OCI-M1 (cell line): Measurements from ENCODE around the gene SLC8A1.

Experiments used
- DNase-seq: peaks from one replicate; lab custom pipeline; 2025; lab: John Stamatoyannopoulos, UW

SLC8A1 gene

DNA sequence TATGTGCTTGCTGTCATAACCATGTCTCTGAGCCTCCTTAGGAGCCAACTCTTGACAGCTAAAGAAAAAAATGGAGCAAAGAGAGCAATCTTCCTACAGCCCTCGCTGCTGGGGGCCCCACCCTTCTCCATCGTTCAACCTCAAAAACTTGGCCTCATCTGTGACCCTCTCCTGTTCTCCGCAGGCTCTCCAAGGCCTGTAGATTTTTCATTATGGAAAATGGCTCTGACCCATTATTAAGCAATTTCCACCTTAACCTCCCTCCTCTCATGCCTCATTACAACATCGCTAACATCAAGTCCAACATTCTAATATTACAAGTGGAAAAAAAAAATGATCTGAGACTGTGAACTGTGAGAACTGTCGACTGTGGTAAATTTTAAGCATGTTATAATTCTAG, 98.7 kb downstream of the SLC8A1 start:
- no peak for DNase-seq

DNA sequence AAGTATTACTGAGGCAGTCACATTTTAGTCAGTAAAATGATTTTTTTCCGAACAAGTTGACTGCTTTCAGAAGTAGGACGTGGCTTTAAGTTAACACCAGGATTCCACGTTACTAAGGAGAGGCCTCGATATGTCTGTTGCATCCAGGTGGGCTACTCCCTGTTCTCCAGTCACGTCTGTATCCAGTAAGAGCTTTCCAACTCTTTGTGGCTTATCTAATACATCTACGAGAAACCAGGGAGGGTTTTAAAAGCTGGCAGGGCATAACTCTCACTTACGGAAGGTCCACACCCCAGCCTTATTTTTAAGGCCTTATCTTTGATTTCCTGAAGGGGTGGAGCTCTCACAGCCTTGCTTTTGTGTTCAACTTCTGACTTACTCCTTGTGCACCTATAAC, 99.2 kb downstream of the SLC8A1 start:
- DNase-seq = no peak

DNA sequence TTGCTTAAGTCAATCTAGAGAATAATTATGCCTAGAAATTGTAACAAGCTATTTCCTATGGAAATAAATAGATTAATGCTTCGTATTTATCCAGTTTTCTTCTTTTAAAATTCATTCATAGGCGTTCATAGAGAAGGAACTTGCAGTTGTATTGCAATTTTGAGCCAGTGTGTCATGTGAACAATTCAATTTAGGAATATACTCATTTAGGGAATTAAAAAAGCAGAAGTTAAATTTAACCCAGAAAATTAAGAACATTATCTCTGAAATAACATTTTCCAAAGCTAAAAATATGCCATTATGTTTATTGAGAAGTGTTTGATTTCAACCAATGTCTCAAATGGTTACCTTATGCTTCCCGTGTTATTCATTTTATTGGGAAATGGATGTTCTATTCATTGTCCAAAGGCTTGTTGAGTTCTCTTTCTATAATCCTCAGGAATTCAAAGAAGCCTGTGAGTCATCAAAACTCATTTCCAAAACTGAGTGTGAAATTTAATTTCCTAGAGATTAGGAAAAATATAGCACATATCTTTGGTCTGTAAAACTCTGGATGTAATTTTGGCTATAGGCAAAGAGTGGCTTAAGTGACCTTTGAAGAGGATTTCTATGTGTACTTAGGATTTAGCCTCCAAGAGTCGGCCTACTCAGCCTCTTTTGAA, 99.7 kb downstream of the SLC8A1 start:
- peak; percentile 36 for DNase-seq

DNA sequence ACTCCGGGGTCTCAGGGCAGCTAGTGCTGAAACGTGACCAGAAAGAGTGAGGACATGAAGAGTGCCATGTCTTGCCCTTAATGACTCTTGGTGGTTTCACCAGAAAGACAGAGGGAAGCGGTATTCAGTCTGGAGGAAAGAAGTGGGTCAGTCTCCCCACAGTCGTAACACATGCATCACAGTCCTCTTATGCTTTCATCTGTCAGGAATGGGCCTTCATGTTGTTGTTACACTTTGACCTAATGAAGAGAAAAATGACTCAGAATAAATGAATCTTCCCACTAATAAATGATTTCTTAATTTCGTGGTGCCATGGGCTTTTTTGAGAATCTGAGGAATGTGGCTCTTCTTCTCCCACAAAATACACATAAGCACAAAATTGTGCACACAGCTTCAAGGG, 103.2 kb downstream of the SLC8A1 start:
- DNase-seq = no peak

DNA sequence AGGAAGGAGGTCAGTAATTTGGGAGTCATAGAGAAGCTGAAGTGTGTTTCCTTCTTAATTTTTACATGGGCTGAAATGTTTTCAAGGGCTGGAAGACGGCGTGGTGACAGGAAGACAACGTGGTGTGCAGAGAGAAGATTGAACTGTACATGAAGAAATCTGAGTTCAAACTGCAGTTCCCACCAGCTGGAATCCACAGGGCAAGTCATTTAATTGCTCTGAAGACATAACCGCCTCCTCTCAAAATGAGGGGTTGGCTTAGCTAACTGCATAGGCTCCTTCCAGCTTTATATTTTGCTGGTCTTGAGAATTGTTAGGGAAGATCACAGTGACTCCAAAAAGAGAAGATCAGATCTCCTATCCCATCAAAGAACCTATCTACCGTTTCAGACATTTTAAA, 103.9 kb downstream of the SLC8A1 start:
- DNase-seq = no peak

DNA sequence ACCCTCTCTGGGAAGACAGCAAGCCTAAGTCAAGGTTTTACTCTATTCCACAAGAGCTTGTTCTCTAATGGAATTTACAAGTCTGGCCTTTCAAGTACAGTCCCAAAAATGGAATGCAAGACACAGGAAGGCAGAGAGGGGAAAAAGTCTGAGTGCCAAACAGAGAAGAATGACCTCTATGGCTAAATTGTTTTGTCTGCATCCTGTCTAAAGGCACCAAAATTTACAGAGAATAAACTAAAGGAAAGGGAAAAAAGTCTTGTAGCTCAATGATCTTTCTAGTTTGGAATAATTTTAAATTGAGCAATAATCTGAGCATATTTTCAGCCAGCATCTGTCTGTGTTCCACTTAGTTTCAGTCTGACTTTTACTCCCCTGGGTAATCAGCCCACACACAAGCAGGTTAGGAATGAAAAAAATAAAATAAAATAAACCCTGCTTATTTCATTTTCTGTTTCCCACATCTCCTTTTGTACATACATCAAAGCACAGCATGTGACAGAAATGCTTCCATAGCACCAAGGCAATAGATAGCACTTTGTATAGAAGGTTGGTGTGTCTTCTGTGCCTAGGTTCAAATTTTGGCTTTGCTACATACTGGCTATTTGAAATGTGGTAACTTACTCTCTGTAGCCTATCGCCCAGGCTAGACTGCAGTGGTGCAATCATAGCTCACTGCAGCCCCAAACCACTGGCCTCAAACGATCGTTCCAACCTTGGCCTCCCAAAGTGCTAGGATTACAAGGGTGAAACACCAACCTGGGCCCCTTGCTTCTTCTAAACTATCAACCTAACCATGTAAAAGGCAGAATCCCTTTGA, 105.1 kb downstream of the SLC8A1 start:
- DNase-seq = no peak

DNA sequence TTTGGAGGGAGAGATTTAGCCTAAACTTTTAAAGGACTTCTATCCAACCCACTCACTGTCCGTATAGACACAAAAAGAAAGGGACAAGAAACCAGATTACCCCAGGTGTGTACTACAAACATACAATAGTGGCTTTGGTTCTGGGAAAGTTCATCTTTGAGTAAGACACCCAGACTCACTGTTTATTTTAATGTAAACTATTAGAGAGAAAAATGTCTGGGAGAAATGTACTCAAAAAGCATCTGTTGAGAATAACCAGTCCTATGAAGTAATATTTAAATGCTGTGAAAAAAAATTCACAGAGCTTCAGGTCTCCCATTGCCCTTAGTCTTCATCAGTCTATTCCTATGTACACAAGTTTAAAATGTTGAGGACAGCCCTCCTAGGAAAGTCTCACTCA, 107.5 kb downstream of the SLC8A1 start:
- DNase-seq = no peak

DNA sequence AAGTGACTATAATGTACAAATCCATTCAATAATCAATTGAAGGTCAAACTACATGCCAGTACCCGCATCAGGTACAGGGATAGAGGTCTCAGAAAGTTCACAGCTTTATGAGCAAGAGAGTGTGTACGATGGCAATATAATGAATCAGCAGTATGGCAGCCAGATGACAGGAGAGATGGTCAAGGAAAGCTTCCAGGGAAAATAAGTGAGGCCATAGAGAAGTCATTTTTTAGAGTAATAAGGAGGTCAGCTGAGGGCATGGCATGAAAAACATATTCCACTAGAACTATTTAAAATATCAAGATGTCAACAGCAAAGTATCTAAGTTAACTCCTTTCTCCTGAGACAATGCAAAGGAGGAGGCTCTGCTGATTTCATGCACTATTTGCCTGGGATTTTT, 108.0 kb downstream of the SLC8A1 start:
- no peak for DNase-seq

DNA sequence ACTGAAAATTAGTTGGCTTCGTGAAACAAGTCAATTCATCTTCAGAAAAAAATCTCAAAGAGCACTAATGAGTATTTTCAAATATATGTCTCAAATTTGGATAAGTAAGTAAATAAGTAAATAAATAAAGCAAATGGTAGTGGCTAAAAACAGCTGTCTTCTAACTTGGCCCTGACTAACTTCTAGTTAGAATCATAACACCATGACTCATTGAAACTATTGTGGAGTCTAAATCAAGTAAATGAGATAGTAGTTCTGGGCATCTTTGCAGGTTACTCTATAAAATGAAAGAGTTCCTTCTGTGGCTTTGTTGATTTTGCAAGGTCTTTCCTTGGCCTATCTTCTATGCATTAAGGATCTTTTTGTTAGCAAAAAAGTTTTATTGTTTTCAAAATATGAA, 110.7 kb downstream of the SLC8A1 start:
- DNase-seq = no peak

DNA sequence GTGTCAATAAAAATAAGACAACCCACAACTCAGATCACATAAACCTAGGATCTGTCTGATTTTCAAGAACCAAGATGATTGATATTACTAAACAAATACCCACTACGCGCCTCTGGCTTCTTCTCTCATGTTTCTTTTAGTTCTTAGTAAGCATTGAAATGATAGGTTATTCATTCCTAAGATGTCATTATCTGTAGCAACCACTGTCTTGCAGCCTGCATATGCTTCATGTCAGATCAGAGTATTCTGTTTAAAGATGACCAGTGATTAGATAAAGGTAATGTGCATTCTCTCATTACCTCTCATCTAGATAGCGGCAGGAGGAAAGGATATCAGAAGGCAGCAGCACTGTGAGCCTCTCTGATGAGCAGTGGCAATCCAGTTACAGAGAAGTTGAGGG, 112.9 kb downstream of the SLC8A1 start:
- no peak for DNase-seq

DNA sequence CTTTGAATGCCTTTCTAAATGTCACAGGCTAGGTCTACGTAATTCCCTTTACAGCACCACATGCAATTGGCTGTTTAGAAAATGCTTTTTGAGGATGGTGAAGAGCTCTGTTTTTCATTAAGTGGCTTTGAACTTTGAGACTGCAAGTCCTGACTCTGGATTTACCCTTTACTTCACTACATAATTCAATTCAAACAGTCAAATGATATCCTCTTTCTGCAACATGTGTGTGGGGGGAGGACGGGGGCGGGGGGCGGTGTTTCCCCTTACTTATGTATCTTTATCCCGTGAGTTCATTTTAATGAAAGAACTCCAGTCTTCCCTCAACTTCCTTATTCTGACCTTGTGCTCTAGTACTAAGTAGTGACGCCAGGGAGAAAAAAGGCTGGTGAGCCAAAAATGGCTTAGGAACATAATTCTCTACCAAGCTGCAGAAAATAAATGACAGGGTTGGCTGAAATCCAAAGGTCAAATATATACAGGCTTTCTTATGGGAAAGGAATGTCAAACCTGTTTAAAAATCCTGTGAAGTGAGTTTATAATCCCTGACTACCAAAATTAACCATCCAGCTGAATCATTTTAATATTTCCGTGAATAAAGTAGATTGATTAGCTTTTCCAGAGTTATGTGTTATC, 119.6 kb downstream of the SLC8A1 start:
- peak; percentile 62 for DNase-seq

DNA sequence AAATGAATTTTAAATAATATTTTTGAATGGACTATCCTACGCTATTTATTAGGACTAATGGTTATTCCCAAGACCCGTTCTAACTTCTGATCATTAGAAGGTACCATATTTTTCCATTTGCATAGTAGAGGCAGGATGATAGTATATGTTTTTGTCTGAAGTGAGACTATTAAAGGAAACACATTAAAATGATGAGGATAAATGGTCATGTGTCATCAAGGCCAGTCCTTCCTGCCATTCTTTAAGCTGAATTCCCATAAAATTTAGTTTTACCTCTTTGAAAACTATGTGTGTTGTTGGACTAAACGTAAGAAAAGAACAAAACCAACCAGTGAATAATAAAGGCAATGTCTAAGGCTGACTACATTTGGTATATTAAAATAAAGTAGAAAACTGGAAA, 121.8 kb downstream of the SLC8A1 start:
- DNase-seq = no peak

DNA sequence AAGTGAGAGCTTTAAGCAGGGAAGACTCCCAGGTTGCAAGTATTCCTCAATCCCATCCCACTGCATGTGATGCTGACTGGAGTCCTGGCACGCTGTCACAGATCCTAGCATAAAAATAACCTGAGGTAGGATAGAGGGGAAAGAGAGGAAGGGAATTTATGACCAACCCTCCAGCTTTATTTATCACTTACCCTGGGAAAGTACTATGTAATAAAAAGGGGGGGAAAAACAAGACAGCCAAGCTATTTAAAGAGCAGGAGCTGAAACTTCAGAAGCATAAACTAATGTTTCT, 122.2 kb downstream of the SLC8A1 start:
- DNase-seq = no peak

DNA sequence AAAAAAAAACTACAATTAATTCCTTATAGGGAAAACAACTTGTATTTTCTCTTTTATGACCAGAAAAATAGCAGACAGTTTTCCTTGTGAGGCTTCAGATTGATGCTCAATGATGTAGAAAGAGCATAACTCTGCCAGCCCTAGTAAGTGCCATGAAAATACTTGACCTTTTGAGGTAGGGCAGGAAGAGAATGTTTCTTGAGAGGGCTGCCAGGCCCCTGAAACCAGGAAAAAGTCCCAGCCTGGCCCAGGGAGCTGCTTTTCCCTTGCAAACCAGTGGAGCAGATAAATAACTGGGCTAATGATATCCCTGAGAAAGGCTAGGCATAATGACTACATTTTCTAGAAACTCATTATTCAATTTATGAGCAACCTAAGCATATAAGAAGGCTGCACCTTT, 126.8 kb downstream of the SLC8A1 start:
- DNase-seq = no peak

DNA sequence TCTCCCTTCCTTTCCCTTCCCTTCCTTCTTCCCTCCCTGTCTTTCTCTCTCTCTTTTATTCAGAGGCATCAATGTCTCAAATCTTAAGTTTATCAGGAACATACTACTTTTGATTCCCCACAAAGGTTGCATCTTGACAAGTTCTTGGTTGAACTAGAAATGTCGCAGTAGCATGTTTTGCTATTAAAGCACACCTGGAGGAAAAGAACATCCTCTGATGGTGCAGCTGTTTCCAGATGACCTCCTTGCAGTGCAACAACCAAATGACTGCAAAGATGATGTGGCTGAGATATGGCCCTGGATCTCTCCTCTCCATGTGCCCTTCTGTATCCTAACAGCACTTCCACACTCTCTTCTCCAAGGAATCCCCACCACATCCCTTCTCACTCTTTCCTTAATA, 127.2 kb downstream of the SLC8A1 start:
- DNase-seq = no peak

DNA sequence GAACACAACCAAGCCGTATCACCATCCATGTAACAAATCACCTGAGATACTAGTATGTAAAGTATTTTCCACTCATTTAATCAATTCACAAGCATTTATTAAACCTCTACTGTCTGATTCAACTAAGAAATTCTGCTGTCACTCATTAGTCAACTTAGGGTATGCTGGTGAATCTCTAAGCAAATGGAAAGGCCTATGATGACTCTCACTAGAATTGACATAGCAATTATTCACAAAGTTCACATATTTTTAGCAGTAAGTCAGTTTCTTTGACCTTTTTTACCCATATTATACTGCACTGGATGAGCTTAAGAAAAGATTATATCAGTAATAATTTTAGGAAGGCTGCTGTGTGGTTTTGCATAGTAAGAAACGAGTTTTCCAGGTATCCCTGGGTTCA, 130.1 kb downstream of the SLC8A1 start:
- no peak for DNase-seq

DNA sequence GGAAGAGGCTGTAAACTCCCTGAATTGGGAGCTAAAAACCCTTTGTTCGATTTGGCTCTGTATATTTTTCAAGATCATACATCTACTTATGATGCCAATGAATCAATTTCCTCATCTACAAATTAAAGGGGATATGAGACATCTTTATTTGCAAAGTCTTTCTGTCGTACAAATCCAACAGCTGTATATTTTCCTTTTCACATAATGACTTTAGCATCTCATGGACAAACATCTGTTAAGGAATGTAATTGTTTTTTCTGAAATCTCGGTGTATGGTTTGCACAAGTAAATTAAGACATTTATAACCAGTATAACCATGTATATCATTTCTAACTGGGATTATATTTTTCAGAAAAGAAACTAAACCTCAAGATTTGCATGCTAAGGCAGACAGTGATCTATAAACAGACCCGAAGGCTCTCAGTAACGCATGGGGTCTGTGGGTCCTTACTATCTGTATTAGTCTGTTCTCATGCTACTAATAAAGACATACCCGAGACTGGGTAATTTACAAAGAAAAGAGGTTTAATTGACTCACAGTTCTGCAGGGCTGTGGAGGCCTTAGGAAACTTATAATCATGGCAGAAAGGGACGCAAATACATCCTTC, 130.8 kb downstream of the SLC8A1 start:
- DNase-seq = no peak

DNA sequence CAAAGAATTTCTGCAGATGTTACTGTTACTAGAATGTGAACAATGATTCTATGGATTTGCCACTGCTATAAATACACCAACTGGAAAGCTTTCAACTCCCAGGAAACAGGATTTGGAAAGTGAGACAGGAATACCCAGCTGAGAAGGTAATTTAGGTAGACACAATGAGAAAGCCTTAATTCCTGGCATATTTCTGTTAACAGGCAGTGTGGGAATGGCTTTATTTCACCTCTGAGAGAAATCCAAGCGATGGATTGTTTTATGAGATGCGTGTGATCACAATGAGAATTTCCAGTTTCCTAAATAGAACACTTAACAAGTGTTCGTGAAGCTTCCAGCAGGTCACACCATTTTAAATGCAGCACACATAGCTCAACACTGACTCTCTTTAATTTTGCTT, 133.0 kb downstream of the SLC8A1 start:
- no peak for DNase-seq

DNA sequence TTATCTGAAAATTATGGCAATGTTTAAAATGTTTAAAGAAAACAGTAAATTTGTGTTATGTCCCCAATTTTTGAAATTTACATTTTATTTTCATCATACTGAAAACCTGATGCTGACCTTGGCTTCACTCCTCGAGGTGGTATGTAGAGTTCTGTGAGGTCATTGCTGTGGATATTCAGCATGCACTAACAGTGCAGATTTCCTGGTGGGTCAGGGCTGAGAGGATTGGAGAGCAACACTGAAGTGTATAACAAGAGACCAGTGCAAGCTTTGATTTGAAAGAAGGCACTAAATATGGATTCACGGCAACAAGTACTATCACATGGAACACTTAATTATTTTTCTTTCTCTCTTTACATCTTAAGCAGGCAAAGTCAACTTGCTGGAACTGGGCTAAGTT, 134.1 kb downstream of the SLC8A1 start:
- DNase-seq = no peak

DNA sequence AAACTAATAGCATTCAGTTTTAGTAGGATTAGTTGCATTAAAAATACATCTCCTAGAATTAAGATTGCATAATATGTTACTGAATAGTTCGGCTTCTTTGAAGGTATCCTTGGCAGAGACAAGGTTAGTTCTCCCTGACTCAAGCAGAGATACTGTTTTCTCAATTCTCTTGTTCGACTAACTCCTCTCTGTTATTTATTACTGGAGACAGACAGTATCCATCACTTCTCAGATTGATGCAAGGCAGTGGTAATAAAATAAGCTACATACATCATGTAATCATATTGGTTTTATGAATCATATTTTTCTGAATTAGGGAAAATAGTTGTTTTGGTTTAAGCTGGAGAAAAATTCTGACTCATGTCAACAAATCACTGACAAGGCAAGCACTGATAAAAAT, 134.8 kb downstream of the SLC8A1 start:
- no peak for DNase-seq

DNA sequence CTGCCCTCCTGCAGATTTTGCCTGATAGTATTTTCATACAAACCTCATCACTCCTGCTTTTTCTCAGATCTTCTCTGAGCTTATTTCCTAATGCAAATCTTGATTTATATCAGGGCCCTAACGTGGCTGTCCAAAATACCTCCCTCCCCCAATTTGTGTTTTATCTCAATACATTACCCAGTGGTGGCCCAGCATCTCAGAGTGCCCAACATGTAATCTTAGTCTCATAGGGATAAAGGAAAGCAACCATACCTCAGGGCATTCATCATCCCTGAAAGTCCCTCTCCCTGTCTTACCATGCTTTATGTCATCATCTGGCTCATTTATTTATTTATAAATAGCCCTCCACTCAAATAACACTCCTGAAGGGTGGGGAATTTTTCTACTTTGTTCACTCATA, 135.3 kb downstream of the SLC8A1 start:
- DNase-seq = no peak

DNA sequence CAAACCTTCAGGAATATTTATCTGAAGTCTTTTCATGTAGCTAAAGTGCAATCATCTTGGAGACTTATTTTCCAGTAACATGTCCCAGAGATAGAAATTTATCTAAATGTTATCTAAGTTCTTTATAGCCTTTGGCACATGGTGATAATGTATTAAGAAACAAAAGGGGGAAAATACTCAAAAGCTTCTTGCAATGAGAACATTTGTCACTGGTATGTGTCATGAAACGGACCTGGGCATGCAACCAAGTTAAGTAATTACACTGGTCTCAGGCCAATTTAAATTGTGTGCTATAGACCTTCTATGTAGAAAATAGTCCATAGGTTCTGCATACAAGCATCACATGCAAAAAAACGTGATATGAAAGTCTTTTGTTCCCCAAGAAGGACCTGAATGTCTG, 136.2 kb downstream of the SLC8A1 start:
- DNase-seq = no peak

DNA sequence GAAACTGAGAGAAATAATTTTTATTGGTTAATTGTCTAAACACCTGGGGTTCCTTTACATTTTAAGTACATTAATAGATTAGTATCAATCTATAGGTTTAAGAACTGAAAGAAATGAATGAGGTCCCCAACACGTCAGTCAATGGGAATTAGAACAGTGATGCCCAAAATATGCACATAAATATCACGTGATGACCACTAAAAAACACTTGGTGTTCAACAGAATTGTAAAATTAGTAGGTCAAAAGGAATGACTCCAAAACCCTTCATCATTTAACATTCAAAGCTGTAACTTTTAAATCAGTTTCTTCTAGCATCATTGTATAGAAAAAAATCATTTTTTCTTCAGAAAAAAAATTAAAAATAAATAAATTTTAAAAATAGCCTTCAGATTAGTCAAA, 140.9 kb downstream of the SLC8A1 start:
- no peak for DNase-seq
